Measurements from ENCODE around the gene EFCAB5. TPM values are rescaled to one million over a fixed set of nuclear protein-coding genes. Genes with fewer than 3 reads are reported as not detected.

EFCAB5 gene
- total and polyA plus RNA-seq, 2 experiments from 2014 or later = 0.27 to 0.48 TPM

DNA sequence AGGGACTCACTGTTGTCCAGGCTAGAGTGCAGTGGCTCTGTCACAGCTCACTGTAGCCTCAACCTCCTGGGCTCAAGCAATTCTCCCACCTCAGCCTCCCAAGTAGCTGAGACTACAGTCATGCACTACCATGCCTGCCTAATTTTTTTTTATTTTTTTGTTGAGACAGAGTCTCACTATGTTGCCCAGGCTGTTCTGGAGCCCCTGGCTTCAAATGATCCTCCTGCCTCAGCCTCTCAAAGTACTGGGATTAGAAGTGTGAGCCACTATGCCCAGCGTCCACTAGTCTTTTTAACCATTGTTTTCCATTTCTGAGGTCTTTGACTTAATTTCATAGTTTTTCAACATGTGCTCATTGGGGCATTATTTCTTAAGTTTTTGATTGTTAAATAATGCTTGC, 188.7 kb downstream of the EFCAB5 start:
- Histone ChIP-seq H3K4me2 (no peak overlapping the region), H3K4me1 (ENCODE audit: insufficient read depth) (no peaks in the 10 kb centered on the region), H3K4me3 (no peak overlapping the region), H3K79me2 (peaks cover 82% of the 10 kb centered on the region), H3K9me3 (ENCODE audit: low read depth) (no peaks in the 10 kb centered on the region), H3K36me3 (replicated peaks; ENCODE audit: insufficient read depth, low read depth) (no peaks in the 10 kb centered on the region), H3K27me3 (no peaks in the 10 kb centered on the region), H3K27ac (no peak overlapping the region), H3K9me2 (replicated peaks; ENCODE audit: insufficient read depth) (no peaks in the 10 kb centered on the region), H4K20me1 (ENCODE audit: insufficient read depth, poor library complexity, severe bottlenecking) (peaks cover 23% of the 10 kb centered on the region), H2AFZ (no peak overlapping the region)
- TF ChIP-seq EZH2phosphoT487 (IDR thresholded peaks at IDR 0.05; ENCODE audit: low read depth, severe bottlenecking, unreplicated experiment) = no peak
- TF ChIP-seq EZH2 (IDR thresholded peaks at IDR 0.05; ENCODE audit: borderline replicate concordance) = no peak
- TF ChIP-seq, protein P1, sequence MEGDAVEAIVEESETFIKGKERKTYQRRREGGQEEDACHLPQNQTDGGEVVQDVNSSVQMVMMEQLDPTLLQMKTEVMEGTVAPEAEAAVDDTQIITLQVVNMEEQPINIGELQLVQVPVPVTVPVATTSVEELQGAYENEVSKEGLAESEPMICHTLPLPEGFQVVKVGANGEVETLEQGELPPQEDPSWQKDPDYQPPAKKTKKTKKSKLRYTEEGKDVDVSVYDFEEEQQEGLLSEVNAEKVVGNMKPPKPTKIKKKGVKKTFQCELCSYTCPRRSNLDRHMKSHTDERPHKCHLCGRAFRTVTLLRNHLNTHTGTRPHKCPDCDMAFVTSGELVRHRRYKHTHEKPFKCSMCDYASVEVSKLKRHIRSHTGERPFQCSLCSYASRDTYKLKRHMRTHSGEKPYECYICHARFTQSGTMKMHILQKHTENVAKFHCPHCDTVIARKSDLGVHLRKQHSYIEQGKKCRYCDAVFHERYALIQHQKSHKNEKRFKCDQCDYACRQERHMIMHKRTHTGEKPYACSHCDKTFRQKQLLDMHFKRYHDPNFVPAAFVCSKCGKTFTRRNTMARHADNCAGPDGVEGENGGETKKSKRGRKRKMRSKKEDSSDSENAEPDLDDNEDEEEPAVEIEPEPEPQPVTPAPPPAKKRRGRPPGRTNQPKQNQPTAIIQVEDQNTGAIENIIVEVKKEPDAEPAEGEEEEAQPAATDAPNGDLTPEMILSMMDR (IDR thresholded peaks at IDR 0.05; ENCODE audit: poor library complexity) = no peak
- no peak for DNase-seq (ENCODE audit: low spot score)
- WGBS (ENCODE audit: low lambda C conversion rate, missing lambda C conversion rate) = 100% methylated on average over 1 of the region's 1 CpG

DNA sequence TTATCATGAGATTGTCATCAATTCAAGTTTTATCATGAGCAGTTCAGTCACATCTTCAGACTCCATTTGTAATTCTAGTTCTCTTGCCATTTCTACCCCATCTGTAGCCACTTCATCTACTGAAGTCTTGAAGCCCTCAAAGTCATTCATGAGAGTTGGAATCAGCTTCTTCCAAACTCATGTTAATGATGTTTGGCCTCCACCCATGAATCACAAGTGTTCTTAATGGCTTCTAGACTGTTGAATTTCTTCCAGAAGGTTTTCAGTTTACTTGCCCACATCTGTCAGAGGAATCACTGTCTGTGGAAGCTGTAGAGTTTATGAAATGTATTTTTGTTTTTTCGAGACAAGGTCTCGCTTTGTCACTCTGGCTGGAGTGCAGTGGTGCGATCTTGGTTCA, 191.2 kb downstream of the EFCAB5 start:
- Histone ChIP-seq H3K9me2 (replicated peaks; ENCODE audit: insufficient read depth) (no peaks in the 10 kb centered on the region), H3K27ac (no peak overlapping the region), H3K79me2 (peaks cover 80% of the 10 kb centered on the region), H3K9me3 (ENCODE audit: low read depth) (no peaks in the 10 kb centered on the region), H3K4me1 (ENCODE audit: insufficient read depth) (no peaks in the 10 kb centered on the region), H3K4me3 (no peak overlapping the region), H2AFZ (no peak overlapping the region), H3K36me3 (replicated peaks; ENCODE audit: insufficient read depth, low read depth) (no peaks in the 10 kb centered on the region), H3K27me3 (no peaks in the 10 kb centered on the region), H4K20me1 (ENCODE audit: insufficient read depth, poor library complexity, severe bottlenecking) (peaks cover 8% of the 10 kb centered on the region), H3K4me2 (no peak overlapping the region)
- 98% methylated on average over 3 of the region's 3 CpGs for WGBS (ENCODE audit: low lambda C conversion rate, missing lambda C conversion rate)
- DNase-seq (ENCODE audit: low spot score) = no peak
- TF ChIP-seq EZH2 (IDR thresholded peaks at IDR 0.05; ENCODE audit: borderline replicate concordance) (no peak), EZH2phosphoT487 (IDR thresholded peaks at IDR 0.05; ENCODE audit: low read depth, severe bottlenecking, unreplicated experiment) (no peak)
- TF ChIP-seq, protein P1 (IDR thresholded peaks at IDR 0.05; ENCODE audit: poor library complexity) = no peak

DNA sequence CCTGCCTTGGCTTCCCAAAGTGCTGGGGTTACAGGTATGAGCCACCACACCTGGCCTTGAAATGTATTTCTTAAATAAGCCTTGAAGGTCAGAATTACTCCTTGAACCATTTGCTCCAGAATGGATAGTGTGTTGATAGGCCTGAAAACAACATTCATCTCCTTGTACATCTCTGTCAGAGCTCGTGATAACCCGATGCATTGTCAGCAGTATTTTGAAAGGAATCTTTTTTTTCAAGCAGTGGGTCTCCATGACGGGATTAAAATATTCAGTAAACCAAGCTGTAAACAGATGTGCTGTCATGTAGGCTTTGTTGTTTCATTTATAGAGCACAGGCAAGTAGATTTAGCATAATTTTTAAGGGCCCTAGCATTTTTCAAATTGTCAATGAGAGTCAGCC, 191.8 kb downstream of the EFCAB5 start:
- H3K27ac ChIP-seq = no peak overlapping the region
- no peaks in the 10 kb centered on the region for H3K27me3 ChIP-seq
- no peaks in the 10 kb centered on the region for H3K36me3 ChIP-seq (replicated peaks; ENCODE audit: insufficient read depth, low read depth)
- no peak overlapping the region for H3K4me3 ChIP-seq
- H2AFZ ChIP-seq = no peak overlapping the region
- peaks cover 80% of the 10 kb centered on the region for H3K79me2 ChIP-seq
- H3K9me2 ChIP-seq (replicated peaks; ENCODE audit: insufficient read depth) = no peaks in the 10 kb centered on the region
- H3K4me2 ChIP-seq = no peak overlapping the region
- WGBS (ENCODE audit: low lambda C conversion rate, missing lambda C conversion rate) = 90% methylated on average over 3 of the region's 3 CpGs
- H3K9me3 ChIP-seq (ENCODE audit: low read depth) = no peaks in the 10 kb centered on the region
- H3K4me1 ChIP-seq (ENCODE audit: insufficient read depth) = no peaks in the 10 kb centered on the region
- no peak for DNase-seq (ENCODE audit: low spot score)
- H4K20me1 ChIP-seq (ENCODE audit: insufficient read depth, poor library complexity, severe bottlenecking) = peaks cover 11% of the 10 kb centered on the region
- TF ChIP-seq EZH2 (IDR thresholded peaks at IDR 0.05; ENCODE audit: borderline replicate concordance) (no peak), EZH2phosphoT487 (IDR thresholded peaks at IDR 0.05; ENCODE audit: low read depth, severe bottlenecking, unreplicated experiment) (no peak)
- TF ChIP-seq, protein P1 (IDR thresholded peaks at IDR 0.05; ENCODE audit: poor library complexity) = no peak

DNA sequence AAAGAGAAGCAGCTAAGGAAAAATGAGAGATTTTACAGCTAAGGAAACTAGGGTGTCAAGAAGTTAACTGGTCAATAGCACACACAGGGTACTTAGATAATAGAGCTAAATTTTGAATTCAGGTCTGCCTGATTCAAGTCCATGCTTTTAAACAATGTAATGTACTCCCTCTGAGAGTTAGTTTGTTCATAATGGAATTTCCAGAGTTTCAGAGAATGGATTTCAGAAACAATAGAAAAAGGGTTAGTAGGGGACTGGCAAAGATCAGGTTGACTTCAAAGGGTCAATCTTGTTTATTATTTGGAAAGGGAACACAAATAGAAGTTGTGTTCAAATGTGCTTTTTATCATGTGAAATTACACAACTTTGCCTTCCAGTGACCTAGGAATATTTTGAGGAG, 193.1 kb downstream of the EFCAB5 start:
- H3K4me1 ChIP-seq (ENCODE audit: insufficient read depth) = no peaks in the 10 kb centered on the region
- H3K4me3 ChIP-seq = no peak overlapping the region
- no peaks in the 10 kb centered on the region for H3K9me3 ChIP-seq (ENCODE audit: low read depth)
- H3K27me3 ChIP-seq = no peaks in the 10 kb centered on the region
- TF ChIP-seq, protein P1 (IDR thresholded peaks at IDR 0.05; ENCODE audit: poor library complexity) = no peak
- TF ChIP-seq EZH2 (IDR thresholded peaks at IDR 0.05; ENCODE audit: borderline replicate concordance) (no peak), EZH2phosphoT487 (IDR thresholded peaks at IDR 0.05; ENCODE audit: low read depth, severe bottlenecking, unreplicated experiment) (no peak)
- H3K36me3 ChIP-seq (replicated peaks; ENCODE audit: insufficient read depth, low read depth) = no peaks in the 10 kb centered on the region
- H3K27ac ChIP-seq = no peak overlapping the region
- no peaks in the 10 kb centered on the region for H3K9me2 ChIP-seq (replicated peaks; ENCODE audit: insufficient read depth)
- no peak overlapping the region for H3K4me2 ChIP-seq
- no peak for DNase-seq (ENCODE audit: low spot score)
- peaks cover 79% of the 10 kb centered on the region for H3K79me2 ChIP-seq
- H2AFZ ChIP-seq = no peak overlapping the region
- peaks cover 12% of the 10 kb centered on the region for H4K20me1 ChIP-seq (ENCODE audit: insufficient read depth, poor library complexity, severe bottlenecking)
